CD14-positive monocyte (primary cell): ENCODE measurements around the gene AMDHD2. TPM values are rescaled to one million over a fixed set of nuclear protein-coding genes. Genes with fewer than 3 reads are reported as not detected.

Source experiments
- DNase-seq, 3 donors: peaks; one replicate each; pipeline ENCODE4 v3.0.0-alpha.2; 2011 to 2022
- H2AFZ ChIP-seq: 2 replicates; pipeline ENCODE4 v1.6.0; 2012; ENCODE audit warnings: mild to moderate bottlenecking, low read depth, low read length, inconsistent platforms; ENCODE audit not compliant: insufficient read depth, poor library complexity, severe bottlenecking
- H3K27ac ChIP-seq, 2 donors: 1 replicate in 1 of 2; 2 replicates in 1 of 2; pipeline ENCODE4 v1.5.1; 2012 to 2013; ENCODE audit warnings: low read length in 2 of 2, control low read depth in 1 of 2, inconsistent platforms in 1 of 2, low read depth in 1 of 2, mild to moderate bottlenecking in 1 of 2
- H3K27me3 ChIP-seq, 2 donors: one replicate each; pipeline versions ENCODE4 v1.6.0 to v1.6.1; 2011 to 2013; ENCODE audit warnings: low read length in 2 of 2; ENCODE audit not compliant: control insufficient read depth in 2 of 2, insufficient read depth in 2 of 2
- H3K36me3 ChIP-seq, 2 donors: replicated peaks in 1 of 2; 1 replicate in 1 of 2; 2 replicates in 1 of 2; pipeline versions ENCODE4 v1.5.1 to v1.6.1; 2012 to 2013; ENCODE audit warnings: low read length in 2 of 2, control low read depth in 1 of 2, inconsistent platforms in 1 of 2, mild to moderate bottlenecking in 1 of 2; ENCODE audit not compliant: insufficient read depth in 2 of 2, control insufficient read depth in 1 of 2
- H3K4me1 ChIP-seq, 2 donors: 1 replicate in 1 of 2; 2 replicates in 1 of 2; pipeline versions ENCODE4 v1.5.1 to v1.6.1; 2012 to 2013; ENCODE audit warnings: low read length in 2 of 2, control low read depth in 1 of 2, inconsistent platforms in 1 of 2, mild to moderate bottlenecking in 1 of 2, moderate library complexity in 1 of 2; ENCODE audit not compliant: insufficient read depth in 2 of 2, control insufficient read depth in 1 of 2
- H3K4me2 ChIP-seq: replicated peaks from 2 replicates; pipeline ENCODE3; 2012; ENCODE audit warnings: low read length, moderate library complexity, mild to moderate bottlenecking; ENCODE audit not compliant: poor library complexity, severe bottlenecking; ENCODE audit errors: extremely low read depth
- H3K4me3 ChIP-seq, 3 experiments: fragments of 200-600 bp in 1 of 3; sonication (generic) in 1 of 3; replicated peaks in 1 of 3; 1 replicate in 2 of 3; 2 replicates in 1 of 3; pipeline ENCODE4 v1.5.1; 2011 to 2013; ENCODE audit warnings: low read length in 3 of 3, mild to moderate bottlenecking in 3 of 3, control low read depth in 2 of 3, low read depth in 2 of 3, inconsistent platforms in 1 of 3, moderate library complexity in 1 of 3
- H3K79me2 ChIP-seq: 2 replicates; pipeline ENCODE4 v1.6.0; 2012; ENCODE audit warnings: mild to moderate bottlenecking, control low read depth, inconsistent platforms, low read length, moderate library complexity; ENCODE audit not compliant: insufficient read depth
- H3K9ac ChIP-seq: 2 replicates; pipeline ENCODE4 v1.6.0; 2017; ENCODE audit warnings: low read length, mild to moderate bottlenecking; ENCODE audit not compliant: insufficient read depth, poor library complexity, severe bottlenecking
- H3K9me3 ChIP-seq, 2 donors: replicated peaks in 1 of 2; 1 replicate in 1 of 2; 2 replicates in 1 of 2; pipeline versions ENCODE4 v1.5.1 to v1.6.1; 2012 to 2013; ENCODE audit warnings: low read length in 2 of 2, control low read depth in 1 of 2; ENCODE audit not compliant: control insufficient read depth in 1 of 2, insufficient read depth in 1 of 2
- H4K20me1 ChIP-seq: 2 replicates; pipeline ENCODE4 v1.6.0; 2012; ENCODE audit warnings: mild to moderate bottlenecking, low read length, control low read depth, moderate library complexity; ENCODE audit not compliant: insufficient read depth
- H3K27ac Mint-ChIP-seq, 7 donors: one replicate each; pipeline ENCODE4 v1.8.0; 2020; ENCODE audit warnings: mild to moderate bottlenecking in 7 of 7, mixed read lengths in 7 of 7, moderate library complexity in 6 of 7, inconsistent platforms in 2 of 7
- H3K27me3 Mint-ChIP-seq, 3 donors: one replicate each; pipeline ENCODE4 v1.8.0; 2021 to 2022; ENCODE audit warnings: low read depth in 3 of 3, mild to moderate bottlenecking in 3 of 3, mixed read lengths in 3 of 3, moderate library complexity in 3 of 3, inconsistent platforms in 1 of 3
- H3K36me3 Mint-ChIP-seq, 2 donors: one replicate each; pipeline ENCODE4 v1.8.0; 2020; ENCODE audit warnings: mixed read lengths in 2 of 2, inconsistent platforms in 1 of 2, mild to moderate bottlenecking in 1 of 2
- H3K4me1 Mint-ChIP-seq: one replicate; pipeline ENCODE4 v1.8.0; 2020; ENCODE audit warnings: mild to moderate bottlenecking, mixed read lengths
- H3K4me3 Mint-ChIP-seq, 2 donors: one replicate each; pipeline ENCODE4 v1.8.0; 2020; ENCODE audit warnings: mild to moderate bottlenecking in 2 of 2, mixed read lengths in 2 of 2, moderate library complexity in 1 of 2
- H3K9me3 Mint-ChIP-seq, 7 donors: one replicate each; pipeline ENCODE4 v1.8.0; 2020 to 2022; ENCODE audit warnings: mixed read lengths in 7 of 7, mild to moderate bottlenecking in 6 of 7, moderate library complexity in 6 of 7, inconsistent platforms in 2 of 7
- CTCF ChIP-seq: fragments of 200-600 bp; IDR thresholded peaks from one replicate; pipeline ENCODE4 v1.8.0; 2022; ENCODE audit warnings: antibody characterized with exemption, mild to moderate bottlenecking
- whole genome bisulfite sequencing: methylation state at CpG from one replicate; pipeline ENCODE4 v1.1.5; 2013; ENCODE audit warnings: missing lambda C conversion rate; ENCODE audit not compliant: insufficient coverage; 5-methylcytosine and 5-hydroxymethylcytosine counted together
- intact Hi-C, 2 donors: fragments of 100-400 bp; cut with micrococcal nuclease; formaldehyde crosslinking; loops; one replicate each; pipeline versions ENCODE4 v1.15.0 to v1.15.1; 2023
- polyA plus RNA-seq, 3 donors: library from polyadenylated mRNA; depleted of rRNA in 1 of 3; unstranded in 2 of 3; stranded (reverse) in 1 of 3; fragments of 300-500 nt in 2 of 3; fragments of >200 nt in 1 of 3; fragmentation: Illumina TruSeq in 2 of 3; gene quantifications; 1 replicate in 2 of 3; 2 replicates in 1 of 3; pipeline ENCODE4 v1.2.3, GENCODE V29; 2012 to 2021

Gene AMDHD2
- polyA plus RNA-seq, 3 donors: 6.9 to 57.8 (median 8.4) TPM

GRCh38 chr16:2471016-2471652 lies 49.0 kb upstream of the AMDHD2 start, which contains the start of gene NTN3:
Gene NTN3, plus strand, starts transcription at chr16:2471297. Its CDS starts 405 bp downstream, at chr16:2471702.
- intact Hi-C loops: loop anchor here (5.0 to 10.0 kb wide), 2 partner anchors 36 to 46 kb away; partner anchors contain the start of gene CCNF (in 1 of the 2)
- H3K4me3 Mint-ChIP-seq: peak within 1 kb of the TSS in 1 of 2 donors; percentile 88

More at GRCh38 chr16:2471016-2471652, 49.0 kb upstream of the AMDHD2 start, which contains the start of gene NTN3:
- Mint-ChIP-seq H3K27me3 (peaks cover 52 to 71% (median 60%) of the 10 kb centered on the region in 3 donors), H3K9me3 (peaks cover 0 to 13% (median 7%) of the 10 kb centered on the region in 7 donors), H3K36me3 (peaks cover 5 to 12% of the 10 kb centered on the region in 2 donors), H3K4me1 (peaks cover 29% of the 10 kb centered on the region), H3K27ac (no peak within 1 kb of the TSS)
- no peak within 1 kb of the TSS for H3K4me3 ChIP-seq
- peaks cover 23 to 64% of the 10 kb centered on the region in 2 donors for H3K4me1 ChIP-seq
- H2AFZ ChIP-seq: no peak within 1 kb of the TSS
- no peak within 1 kb of the TSS for H3K9ac ChIP-seq
- H3K4me2 ChIP-seq: no peak within 1 kb of the TSS
- H3K9me3 ChIP-seq: peaks cover 0 to 24% of the 10 kb centered on the region in 2 donors
- H3K79me2 ChIP-seq: peaks cover 16% of the 10 kb centered on the region
- H4K20me1 ChIP-seq: peaks cover 30% of the 10 kb centered on the region
- H3K27ac ChIP-seq: no peak within 1 kb of the TSS
- TF ChIP-seq CTCF: no peak
- DNase-seq: no peak
- H3K27me3 ChIP-seq: peaks cover 45 to 59% of the 10 kb centered on the region in 2 donors
- no peaks in the 10 kb centered on the region for H3K36me3 ChIP-seq
- under 1% methylated on average over 54 of the region's 59 CpGs for WGBS
